GM12878 (cell line): Measurements from ENCODE around the gene NLN. TPM values are rescaled to one million over a fixed set of nuclear protein-coding genes. Genes with fewer than 3 reads are reported as not detected.

ENCODE experiments used
- ATAC-seq: fragments of 200-7000 bp; cut with Tn5 transposase; 3 replicates; pipeline ENCODE4 v1.9.1; 2020; ENCODE audit warnings: mild to moderate bottlenecking, moderate library complexity
- BruUV-seq: library from RNA; stranded (reverse); fragments of 400-500 nt; replicated peaks from 2 replicates; lab custom pipeline; 2021; lab: Mats Ljungman, UMichigan
- CTCF ChIA-PET: fragments of 300-600 bp; sonication (Branson Sonifier 250); formaldehyde crosslinking; extraction: SDS; loops from one replicate; lab custom pipeline; 2021; ENCODE audit warnings: inconsistent platforms; lab: Yijun Ruan, JAX
- POLR2A ChIA-PET: fragments of 350-600 bp; formaldehyde crosslinking; extraction: SDS; loops from one replicate; lab custom pipeline; 2021; ENCODE audit warnings: inconsistent platforms; lab: Charles Lee
- RAD21 ChIA-PET: fragments of 300-600 bp; sonication (Branson Sonifier 250); formaldehyde crosslinking; loops from one replicate; lab custom pipeline; 2023; ENCODE audit warnings: antibody characterized with exemption; ENCODE audit not compliant: unreplicated experiment; lab: Charles Lee
- SMC1A ChIA-PET: fragments of 300-600 bp; sonication (Branson Sonifier 250); formaldehyde crosslinking; loops from one replicate; lab custom pipeline; 2023; ENCODE audit not compliant: unreplicated experiment, uncharacterized antibody; lab: Charles Lee
- DNase-seq: peaks from one replicate; pipeline ENCODE4 v3.0.0-alpha.2; 2011; ENCODE audit warnings: low read depth, low spot score
- FAIRE-seq: peaks from 3 replicates; lab custom pipeline; 2011; peaks lifted over from hg19 to GRCh38; lab: Jason Lieb, UNC
- H2AFZ ChIP-seq: 2 replicates; pipeline ENCODE4 v1.6.0; 2011; ENCODE audit warnings: low read depth, low read length, control low read depth; ENCODE audit not compliant: control insufficient read depth
- H3K27ac ChIP-seq: 2 replicates; pipeline ENCODE4 v1.5.1; 2011; ENCODE audit warnings: control low read depth; ENCODE audit not compliant: control insufficient read depth, insufficient read depth
- H3K27me3 ChIP-seq, 2 experiments: replicated peaks in 1 of 2; 2 replicates each; pipeline versions ENCODE4 v1.6.0 to v1.6.1; 2011; ENCODE audit warnings: low read length in 1 of 2; ENCODE audit not compliant: control insufficient read depth in 2 of 2, insufficient read depth in 2 of 2
- H3K36me3 ChIP-seq, 2 experiments: 2 replicates each; pipeline ENCODE4 v1.5.1; 2011; ENCODE audit warnings: low read length in 1 of 2; ENCODE audit not compliant: control insufficient read depth in 2 of 2, insufficient read depth in 2 of 2
- H3K4me1 ChIP-seq: 2 replicates; pipeline ENCODE4 v1.6.1; 2011; ENCODE audit warnings: mild to moderate bottlenecking, low read length, moderate library complexity, mixed read lengths; ENCODE audit not compliant: control insufficient read depth, insufficient read depth
- H3K4me2 ChIP-seq: 2 replicates; pipeline ENCODE4 v1.6.0; 2011; ENCODE audit warnings: control low read depth; ENCODE audit not compliant: control insufficient read depth, insufficient read depth
- H3K4me3 ChIP-seq: fragments of 200-600 bp; sonication (generic); 2 replicates; pipeline ENCODE4 v1.5.1; 2016
- H3K79me2 ChIP-seq: 2 replicates; pipeline ENCODE4 v1.6.0; 2011; ENCODE audit warnings: low read length; ENCODE audit not compliant: control insufficient read depth, insufficient read depth
- H3K9ac ChIP-seq: 2 replicates; pipeline ENCODE4 v1.8.0; 2011; ENCODE audit warnings: low read length, control low read depth, mixed read lengths; ENCODE audit not compliant: control insufficient read depth, insufficient read depth
- H3K9me3 ChIP-seq: replicated peaks from 3 replicates; pipeline ENCODE4 v1.5.1; 2011; ENCODE audit warnings: mild to moderate bottlenecking, low read length; ENCODE audit not compliant: control insufficient read depth, insufficient read depth
- H4K20me1 ChIP-seq: 2 replicates; pipeline ENCODE4 v1.6.0; 2011; ENCODE audit not compliant: control insufficient read depth, insufficient read depth
- CREB1 ChIP-seq: IDR thresholded peaks from 2 replicates; pipeline ENCODE4 v1.6.1; 2012; ENCODE audit warnings: low read depth, mild to moderate bottlenecking, inconsistent platforms
- FOS ChIP-seq: IDR thresholded peaks from 3 replicates; pipeline ENCODE4 v1.6.1; 2011; ENCODE audit warnings: borderline replicate concordance; ENCODE audit not compliant: insufficient read length; ENCODE audit errors: extremely low read depth
- KDM1A ChIP-seq: fragments of 200-600 bp; sonication (generic); IDR thresholded peaks from 2 replicates; pipeline ENCODE4 v1.6.1; 2016; ENCODE audit warnings: borderline replicate concordance
- KLF5 ChIP-seq: fragments of 450-650 bp; IDR thresholded peaks from 2 replicates; pipeline ENCODE4 v1.6.1; 2014; ENCODE audit warnings: mild to moderate bottlenecking; ENCODE audit not compliant: partially characterized antibody
- PML ChIP-seq: IDR thresholded peaks from 2 replicates; pipeline ENCODE4 v1.6.1; 2012; ENCODE audit warnings: low read length, inconsistent platforms
- SMAD1 ChIP-seq: fragments of 450-650 bp; IDR thresholded peaks from 2 replicates; pipeline ENCODE4 v1.6.1; 2018; ENCODE audit warnings: mild to moderate bottlenecking, low read depth; ENCODE audit not compliant: partially characterized antibody
- SP1 ChIP-seq: IDR thresholded peaks from one replicate; pipeline ENCODE4 v1.6.1; 2011; ENCODE audit warnings: low read depth, low read length
- TCF7 ChIP-seq: IDR thresholded peaks from 2 replicates; pipeline ENCODE4 v1.6.1; 2014; ENCODE audit warnings: antibody characterized with exemption, borderline replicate concordance
- WRNIP1 ChIP-seq: IDR thresholded peaks from 2 replicates; pipeline ENCODE4 v1.6.1; 2011; ENCODE audit warnings: low read depth, low read length, improper control_type of control experiment, borderline replicate concordance
- WGBS: methylation state at CpG from one replicate; pipeline ENCODE4 v1.1.6; 2016; ENCODE audit warnings: low lambda C conversion rate; ENCODE audit not compliant: insufficient replicate concordance, insufficient coverage; ENCODE audit errors: missing lambda C conversion rate; 5-methylcytosine and 5-hydroxymethylcytosine counted together
- in situ Hi-C: fragments of 300-500 bp; cut with MboI; formaldehyde crosslinking; loops from 9 replicates; pipeline ENCODE4 v1.14.3; 2018; ENCODE audit warnings: mixed read lengths
- intact Hi-C: fragments of 100-400 bp; cut with micrococcal nuclease; formaldehyde crosslinking; loops from one replicate; pipeline ENCODE4 v1.14.2; 2022; ENCODE audit not compliant: unreplicated experiment
- polyA plus RNA-seq, 11 experiments: library from polyadenylated mRNA; depleted of rRNA in 4 of 11; unstranded in 6 of 11; stranded (reverse) in 5 of 11; fragments of >200 nt; fragmentation: Nextera tagmentation in 4 of 11; fragmentation: Illumina TruSeq in 1 of 11; extraction: Ambion mirVana in 4 of 11; extraction: Trizol in 1 of 11; gene quantifications; 1 replicate in 1 of 11; 2 replicates in 10 of 11; pipeline versions ENCODE4 v1.2.1 to v1.2.3, GENCODE V29; 2011 to 2016; ENCODE audit warnings: inconsistent platforms in 2 of 11, missing spikeins in 2 of 11, low read depth in 1 of 11
- total RNA-seq, 4 experiments: library from RNA; depleted of rRNA in 3 of 4; stranded (reverse); fragments of >200 nt in 3 of 4; fragmentation: Illumina TruSeq in 1 of 4; extraction: Trizol in 1 of 4; gene quantifications; 2 replicates each; pipeline versions ENCODE4 v1.2.1 to v1.2.3, GENCODE V29; 2013 to 2021
- TF ChIP-seq, protein P1 (sequence below): IDR thresholded peaks from 2 replicates; pipeline ENCODE4 v1.6.1; 2012; ENCODE audit warnings: improper control_type of control experiment, low read depth, low read length; ENCODE audit not compliant: insufficient replicate concordance
- TF ChIP-seq, protein P2 (sequence below): IDR thresholded peaks from 2 replicates; pipeline ENCODE4 v1.6.1; 2012; ENCODE audit warnings: low read depth, low read length, improper control_type of control experiment
- TF ChIP-seq, protein P3 (sequence below): IDR thresholded peaks from 2 replicates; pipeline ENCODE4 v1.6.1; 2011; ENCODE audit warnings: mild to moderate bottlenecking, low read depth, low read length, moderate library complexity; ENCODE audit not compliant: insufficient replicate concordance
- TF ChIP-seq, protein P4 (sequence below): fragments of 450-650 bp; IDR thresholded peaks from 2 replicates; pipeline ENCODE4 v1.6.1; 2017; ENCODE audit warnings: antibody characterized with exemption, mild to moderate bottlenecking, moderate library complexity

The NLN gene
- total and polyA plus RNA-seq, 10 of the 15 experiments (the other 5 are each of a cell fraction or from before 2014, with no cell fraction given) = 6.8 to 56.9 (median 33.3) TPM

DNA sequence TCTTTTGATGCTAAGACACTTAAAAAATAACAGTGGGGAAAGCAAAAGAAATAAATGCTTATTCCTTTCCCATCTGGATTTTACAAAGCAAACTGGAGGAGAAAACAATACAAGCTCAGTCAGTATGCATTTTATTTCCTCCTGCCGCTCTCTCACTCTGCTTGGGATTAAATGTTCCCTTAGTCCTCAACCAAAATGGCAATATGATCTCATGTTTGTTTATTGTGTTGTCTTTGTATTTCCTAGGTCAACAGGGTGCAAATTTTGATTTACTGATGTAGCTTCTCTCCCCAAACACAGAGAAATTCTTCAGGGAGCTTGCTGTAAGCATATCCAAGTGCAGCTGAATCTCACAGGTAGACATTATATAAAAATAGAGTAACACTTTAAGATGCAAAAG is 112.3 kb downstream of the NLN start:
- in situ Hi-C loops (no loop called here), intact Hi-C loops (no loop called here)
- H3K4me2 ChIP-seq = no peak overlapping the region
- H2AFZ ChIP-seq = no peak overlapping the region
- BruUV-seq = no TSS peak
- FAIRE-seq (no peak), ATAC-seq (no peak), DNase-seq (no peak)
- POLR2A ChIA-PET = no interaction called here
- CTCF ChIA-PET = interaction anchor here (1.0 kb wide), 1 partner anchor 92 kb away, joined by 3 read pairs; no protein-coding TSS in a partner anchor
- RAD21 ChIA-PET = interaction anchor here (1.2 kb wide), 1 partner anchor 9 kb away, joined by 3 read pairs; no protein-coding TSS in a partner anchor
- no peaks in the 10 kb centered on the region for H3K9me3 ChIP-seq
- H4K20me1 ChIP-seq = no peaks in the 10 kb centered on the region
- 93% methylated on average over 1 of the region's 1 CpG for WGBS
- no peak overlapping the region for H3K27ac ChIP-seq
- H3K79me2 ChIP-seq = no peaks in the 10 kb centered on the region
- H3K27me3 ChIP-seq = no peaks in the 10 kb centered on the region
- no peak overlapping the region for H3K9ac ChIP-seq
- H3K4me1 ChIP-seq = peaks cover 4% of the 10 kb centered on the region; the same call in 1 of the 2 replicates
- SMC1A ChIA-PET = interaction anchor here (1.1 to 1.6 kb wide), 4 partner anchors 10 to 32 kb away, joined by 3 to 4 read pairs (median 3); no protein-coding TSS in a partner anchor
- no peaks in the 10 kb centered on the region for H3K36me3 ChIP-seq
- no peak overlapping the region for H3K4me3 ChIP-seq
- TF ChIP-seq SMAD1 (no peak), KDM1A (no peak), PML (no peak), SP1 (no peak), CREB1 (no peak), FOS (no peak), KLF5 (no peak), WRNIP1 (no peak), TCF7 (no peak)
- TF ChIP-seq, protein P1, sequence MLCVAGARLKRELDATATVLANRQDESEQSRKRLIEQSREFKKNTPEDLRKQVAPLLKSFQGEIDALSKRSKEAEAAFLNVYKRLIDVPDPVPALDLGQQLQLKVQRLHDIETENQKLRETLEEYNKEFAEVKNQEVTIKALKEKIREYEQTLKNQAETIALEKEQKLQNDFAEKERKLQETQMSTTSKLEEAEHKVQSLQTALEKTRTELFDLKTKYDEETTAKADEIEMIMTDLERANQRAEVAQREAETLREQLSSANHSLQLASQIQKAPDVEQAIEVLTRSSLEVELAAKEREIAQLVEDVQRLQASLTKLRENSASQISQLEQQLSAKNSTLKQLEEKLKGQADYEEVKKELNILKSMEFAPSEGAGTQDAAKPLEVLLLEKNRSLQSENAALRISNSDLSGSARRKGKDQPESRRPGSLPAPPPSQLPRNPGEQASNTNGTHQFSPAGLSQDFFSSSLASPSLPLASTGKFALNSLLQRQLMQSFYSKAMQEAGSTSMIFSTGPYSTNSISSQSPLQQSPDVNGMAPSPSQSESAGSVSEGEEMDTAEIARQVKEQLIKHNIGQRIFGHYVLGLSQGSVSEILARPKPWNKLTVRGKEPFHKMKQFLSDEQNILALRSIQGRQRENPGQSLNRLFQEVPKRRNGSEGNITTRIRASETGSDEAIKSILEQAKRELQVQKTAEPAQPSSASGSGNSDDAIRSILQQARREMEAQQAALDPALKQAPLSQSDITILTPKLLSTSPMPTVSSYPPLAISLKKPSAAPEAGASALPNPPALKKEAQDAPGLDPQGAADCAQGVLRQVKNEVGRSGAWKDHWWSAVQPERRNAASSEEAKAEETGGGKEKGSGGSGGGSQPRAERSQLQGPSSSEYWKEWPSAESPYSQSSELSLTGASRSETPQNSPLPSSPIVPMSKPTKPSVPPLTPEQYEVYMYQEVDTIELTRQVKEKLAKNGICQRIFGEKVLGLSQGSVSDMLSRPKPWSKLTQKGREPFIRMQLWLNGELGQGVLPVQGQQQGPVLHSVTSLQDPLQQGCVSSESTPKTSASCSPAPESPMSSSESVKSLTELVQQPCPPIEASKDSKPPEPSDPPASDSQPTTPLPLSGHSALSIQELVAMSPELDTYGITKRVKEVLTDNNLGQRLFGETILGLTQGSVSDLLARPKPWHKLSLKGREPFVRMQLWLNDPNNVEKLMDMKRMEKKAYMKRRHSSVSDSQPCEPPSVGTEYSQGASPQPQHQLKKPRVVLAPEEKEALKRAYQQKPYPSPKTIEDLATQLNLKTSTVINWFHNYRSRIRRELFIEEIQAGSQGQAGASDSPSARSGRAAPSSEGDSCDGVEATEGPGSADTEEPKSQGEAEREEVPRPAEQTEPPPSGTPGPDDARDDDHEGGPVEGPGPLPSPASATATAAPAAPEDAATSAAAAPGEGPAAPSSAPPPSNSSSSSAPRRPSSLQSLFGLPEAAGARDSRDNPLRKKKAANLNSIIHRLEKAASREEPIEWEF = no peak
- TF ChIP-seq, protein P2, sequence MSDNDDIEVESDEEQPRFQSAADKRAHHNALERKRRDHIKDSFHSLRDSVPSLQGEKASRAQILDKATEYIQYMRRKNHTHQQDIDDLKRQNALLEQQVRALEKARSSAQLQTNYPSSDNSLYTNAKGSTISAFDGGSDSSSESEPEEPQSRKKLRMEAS = no peak
- TF ChIP-seq, protein P3, sequence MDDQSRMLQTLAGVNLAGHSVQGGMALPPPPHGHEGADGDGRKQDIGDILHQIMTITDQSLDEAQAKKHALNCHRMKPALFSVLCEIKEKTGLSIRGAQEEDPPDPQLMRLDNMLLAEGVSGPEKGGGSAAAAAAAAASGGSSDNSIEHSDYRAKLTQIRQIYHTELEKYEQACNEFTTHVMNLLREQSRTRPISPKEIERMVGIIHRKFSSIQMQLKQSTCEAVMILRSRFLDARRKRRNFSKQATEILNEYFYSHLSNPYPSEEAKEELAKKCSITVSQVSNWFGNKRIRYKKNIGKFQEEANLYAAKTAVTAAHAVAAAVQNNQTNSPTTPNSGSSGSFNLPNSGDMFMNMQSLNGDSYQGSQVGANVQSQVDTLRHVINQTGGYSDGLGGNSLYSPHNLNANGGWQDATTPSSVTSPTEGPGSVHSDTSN = no peak
- TF ChIP-seq, protein P4, sequence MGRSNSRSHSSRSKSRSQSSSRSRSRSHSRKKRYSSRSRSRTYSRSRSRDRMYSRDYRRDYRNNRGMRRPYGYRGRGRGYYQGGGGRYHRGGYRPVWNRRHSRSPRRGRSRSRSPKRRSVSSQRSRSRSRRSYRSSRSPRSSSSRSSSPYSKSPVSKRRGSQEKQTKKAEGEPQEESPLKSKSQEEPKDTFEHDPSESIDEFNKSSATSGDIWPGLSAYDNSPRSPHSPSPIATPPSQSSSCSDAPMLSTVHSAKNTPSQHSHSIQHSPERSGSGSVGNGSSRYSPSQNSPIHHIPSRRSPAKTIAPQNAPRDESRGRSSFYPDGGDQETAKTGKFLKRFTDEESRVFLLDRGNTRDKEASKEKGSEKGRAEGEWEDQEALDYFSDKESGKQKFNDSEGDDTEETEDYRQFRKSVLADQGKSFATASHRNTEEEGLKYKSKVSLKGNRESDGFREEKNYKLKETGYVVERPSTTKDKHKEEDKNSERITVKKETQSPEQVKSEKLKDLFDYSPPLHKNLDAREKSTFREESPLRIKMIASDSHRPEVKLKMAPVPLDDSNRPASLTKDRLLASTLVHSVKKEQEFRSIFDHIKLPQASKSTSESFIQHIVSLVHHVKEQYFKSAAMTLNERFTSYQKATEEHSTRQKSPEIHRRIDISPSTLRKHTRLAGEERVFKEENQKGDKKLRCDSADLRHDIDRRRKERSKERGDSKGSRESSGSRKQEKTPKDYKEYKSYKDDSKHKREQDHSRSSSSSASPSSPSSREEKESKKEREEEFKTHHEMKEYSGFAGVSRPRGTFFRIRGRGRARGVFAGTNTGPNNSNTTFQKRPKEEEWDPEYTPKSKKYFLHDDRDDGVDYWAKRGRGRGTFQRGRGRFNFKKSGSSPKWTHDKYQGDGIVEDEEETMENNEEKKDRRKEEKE = no peak
